Prostate gland (tissue), 2 donors: ENCODE data around the gene ARHGEF28.

Experiments used
- CTCF ChIP-seq, 4 experiments: fragments of 200-600 bp in 2 of 4; fragments of 450-650 bp in 2 of 4; sonication (generic) in 2 of 4; IDR thresholded peaks; 1 replicate in 3 of 4; 2 replicates in 1 of 4; pipeline ENCODE4 v1.5.1; 2016 to 2019; ENCODE audit warnings: antibody characterized with exemption in 4 of 4, mild to moderate bottlenecking in 2 of 4, moderate library complexity in 2 of 4
- POLR2A ChIP-seq: fragments of 450-650 bp; IDR thresholded peaks from one replicate; pipeline ENCODE4 v1.6.1; 2016; ENCODE audit warnings: antibody characterized with exemption, mild to moderate bottlenecking
- POLR2AphosphoS5 ChIP-seq: sonication (generic); formaldehyde crosslinking; IDR thresholded peaks from one replicate; pipeline ENCODE4 v1.6.1; 2017; ENCODE audit warnings: antibody characterized with exemption

GRCh38 chr5:73629456-73629855 is 3.5 kb downstream of the ARHGEF28 start:
- TF ChIP-seq CTCF (IDR thresholded peaks at IDR 0.05): no peak
- TF ChIP-seq POLR2AphosphoS5: no peak
- TF ChIP-seq POLR2A: no peak
